ENCODE results near the gene SELL.

The SELL gene

GRCh38 chr1:169750041-169750440 lies 38.6 kb upstream of the SELL start:
- no peak for DNase-seq (ENCODE audit: low read depth in 1 of 2, low spot score in 1 of 2)
- no peaks in the 10 kb centered on the region for H3K27me3 ChIP-seq (ENCODE audit: insufficient read depth, poor library complexity, severe bottlenecking)
- no peak overlapping the region for H3K27ac ChIP-seq (replicated peaks)
- no peak overlapping the region for H3K4me3 ChIP-seq (replicated peaks; ENCODE audit: insufficient read depth, low read length)
- TF ChIP-seq SPI1 (IDR thresholded peaks at IDR 0.05; ENCODE audit: borderline replicate concordance, low read depth) (no peak), GABPA (IDR thresholded peaks at IDR 0.05; ENCODE audit: low read depth) (no peak), POLR2AphosphoS5 (IDR thresholded peaks at IDR 0.05; ENCODE audit: low read depth) (no peak)
- TF ChIP-seq, protein P1, sequence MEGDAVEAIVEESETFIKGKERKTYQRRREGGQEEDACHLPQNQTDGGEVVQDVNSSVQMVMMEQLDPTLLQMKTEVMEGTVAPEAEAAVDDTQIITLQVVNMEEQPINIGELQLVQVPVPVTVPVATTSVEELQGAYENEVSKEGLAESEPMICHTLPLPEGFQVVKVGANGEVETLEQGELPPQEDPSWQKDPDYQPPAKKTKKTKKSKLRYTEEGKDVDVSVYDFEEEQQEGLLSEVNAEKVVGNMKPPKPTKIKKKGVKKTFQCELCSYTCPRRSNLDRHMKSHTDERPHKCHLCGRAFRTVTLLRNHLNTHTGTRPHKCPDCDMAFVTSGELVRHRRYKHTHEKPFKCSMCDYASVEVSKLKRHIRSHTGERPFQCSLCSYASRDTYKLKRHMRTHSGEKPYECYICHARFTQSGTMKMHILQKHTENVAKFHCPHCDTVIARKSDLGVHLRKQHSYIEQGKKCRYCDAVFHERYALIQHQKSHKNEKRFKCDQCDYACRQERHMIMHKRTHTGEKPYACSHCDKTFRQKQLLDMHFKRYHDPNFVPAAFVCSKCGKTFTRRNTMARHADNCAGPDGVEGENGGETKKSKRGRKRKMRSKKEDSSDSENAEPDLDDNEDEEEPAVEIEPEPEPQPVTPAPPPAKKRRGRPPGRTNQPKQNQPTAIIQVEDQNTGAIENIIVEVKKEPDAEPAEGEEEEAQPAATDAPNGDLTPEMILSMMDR (IDR thresholded peaks at IDR 0.05; ENCODE audit: insufficient read depth, low read length) = no peak
- TF ChIP-seq, protein P2, sequence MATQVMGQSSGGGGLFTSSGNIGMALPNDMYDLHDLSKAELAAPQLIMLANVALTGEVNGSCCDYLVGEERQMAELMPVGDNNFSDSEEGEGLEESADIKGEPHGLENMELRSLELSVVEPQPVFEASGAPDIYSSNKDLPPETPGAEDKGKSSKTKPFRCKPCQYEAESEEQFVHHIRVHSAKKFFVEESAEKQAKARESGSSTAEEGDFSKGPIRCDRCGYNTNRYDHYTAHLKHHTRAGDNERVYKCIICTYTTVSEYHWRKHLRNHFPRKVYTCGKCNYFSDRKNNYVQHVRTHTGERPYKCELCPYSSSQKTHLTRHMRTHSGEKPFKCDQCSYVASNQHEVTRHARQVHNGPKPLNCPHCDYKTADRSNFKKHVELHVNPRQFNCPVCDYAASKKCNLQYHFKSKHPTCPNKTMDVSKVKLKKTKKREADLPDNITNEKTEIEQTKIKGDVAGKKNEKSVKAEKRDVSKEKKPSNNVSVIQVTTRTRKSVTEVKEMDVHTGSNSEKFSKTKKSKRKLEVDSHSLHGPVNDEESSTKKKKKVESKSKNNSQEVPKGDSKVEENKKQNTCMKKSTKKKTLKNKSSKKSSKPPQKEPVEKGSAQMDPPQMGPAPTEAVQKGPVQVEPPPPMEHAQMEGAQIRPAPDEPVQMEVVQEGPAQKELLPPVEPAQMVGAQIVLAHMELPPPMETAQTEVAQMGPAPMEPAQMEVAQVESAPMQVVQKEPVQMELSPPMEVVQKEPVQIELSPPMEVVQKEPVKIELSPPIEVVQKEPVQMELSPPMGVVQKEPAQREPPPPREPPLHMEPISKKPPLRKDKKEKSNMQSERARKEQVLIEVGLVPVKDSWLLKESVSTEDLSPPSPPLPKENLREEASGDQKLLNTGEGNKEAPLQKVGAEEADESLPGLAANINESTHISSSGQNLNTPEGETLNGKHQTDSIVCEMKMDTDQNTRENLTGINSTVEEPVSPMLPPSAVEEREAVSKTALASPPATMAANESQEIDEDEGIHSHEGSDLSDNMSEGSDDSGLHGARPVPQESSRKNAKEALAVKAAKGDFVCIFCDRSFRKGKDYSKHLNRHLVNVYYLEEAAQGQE (IDR thresholded peaks at IDR 0.05; ENCODE audit: insufficient replicate concordance, low read depth) = no peak

- no peak overlapping the region for H3K4me3 ChIP-seq (replicated peaks; ENCODE audit: insufficient read depth, low read length)
- H3K27me3 ChIP-seq (ENCODE audit: insufficient read depth, poor library complexity, severe bottlenecking) = no peaks in the 10 kb centered on the region
- H3K27ac ChIP-seq (replicated peaks) = no peak overlapping the region
- DNase-seq (ENCODE audit: low read depth in 1 of 2, low spot score in 1 of 2) = no peak
- TF ChIP-seq POLR2AphosphoS5 (IDR thresholded peaks at IDR 0.05; ENCODE audit: low read depth) (no peak), SPI1 (IDR thresholded peaks at IDR 0.05; ENCODE audit: borderline replicate concordance, low read depth) (no peak)
- TF ChIP-seq, protein P2 (IDR thresholded peaks at IDR 0.05; ENCODE audit: insufficient replicate concordance, low read depth) = no peak
Measured at GRCh38 chr1:169746550-169746949, 35.1 kb upstream of the SELL start.

DNA sequence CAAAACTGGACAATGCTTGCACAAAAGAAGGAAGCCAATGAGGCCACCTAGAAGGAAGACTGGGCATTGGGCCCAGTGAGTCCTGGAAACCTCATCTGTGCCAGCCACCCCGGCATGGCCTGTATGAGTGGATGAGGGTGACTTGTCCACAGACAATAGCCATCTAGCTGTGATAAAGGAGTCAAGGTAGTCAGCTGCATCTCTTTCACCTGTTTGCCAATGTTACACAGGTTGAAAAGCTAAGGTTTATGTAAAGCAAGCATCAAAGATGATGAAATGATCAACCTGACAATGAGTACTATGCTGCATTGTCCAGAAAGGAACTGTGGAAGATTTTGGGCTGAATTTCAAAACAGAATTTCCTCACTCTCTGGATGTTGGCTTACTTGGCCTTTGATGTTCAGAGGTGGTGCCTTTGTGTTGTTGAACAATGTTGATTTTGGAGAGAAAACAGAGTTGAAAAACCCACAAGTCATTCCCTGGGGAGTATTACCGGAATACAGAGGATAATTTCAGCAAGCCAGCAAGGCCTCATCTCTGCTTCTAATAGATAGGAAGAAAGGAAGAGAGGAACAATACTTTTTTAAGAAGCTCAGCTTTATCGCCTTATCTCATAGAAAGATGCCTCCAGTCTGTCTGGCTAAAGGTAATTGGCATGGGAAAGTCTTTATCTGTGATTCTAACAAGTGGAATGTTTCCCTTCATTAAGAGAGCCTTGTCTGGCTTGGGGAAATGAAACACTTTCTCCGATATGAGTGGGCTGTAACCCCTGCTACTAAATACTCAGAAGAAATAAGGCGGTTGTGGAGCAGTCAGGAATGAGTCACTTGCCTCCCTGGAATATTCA lies 33.8 kb upstream of the SELL start:
- no peak overlapping the region for H3K4me3 ChIP-seq (replicated peaks; ENCODE audit: insufficient read depth, low read length)
- no peak for TF ChIP-seq SPI1 (IDR thresholded peaks at IDR 0.05; ENCODE audit: borderline replicate concordance, low read depth)
- TF ChIP-seq, protein P1 (IDR thresholded peaks at IDR 0.05; ENCODE audit: insufficient read depth, low read length) = no peak
- TF ChIP-seq GABPA (IDR thresholded peaks at IDR 0.05; ENCODE audit: low read depth) = no peak
- TF ChIP-seq, protein P2 (IDR thresholded peaks at IDR 0.05; ENCODE audit: insufficient replicate concordance, low read depth) = no peak
- TF ChIP-seq POLR2AphosphoS5 (IDR thresholded peaks at IDR 0.05; ENCODE audit: low read depth) = no peak
- no peaks in the 10 kb centered on the region for H3K27me3 ChIP-seq (ENCODE audit: insufficient read depth, poor library complexity, severe bottlenecking)
- no peak overlapping the region for H3K27ac ChIP-seq (replicated peaks)
- DNase-seq (ENCODE audit: low read depth in 1 of 2, low spot score in 1 of 2) = no peak
